Parathyroid adenoma (tissue), 2 donors: Measurements from ENCODE around the gene PRMT5.

Source experiments
- H2AFZ ChIP-seq: fragments of 300-600 bp; sonication (generic); one replicate; pipeline ENCODE4 v1.7.0; 2017; ENCODE audit warnings: antibody characterized with exemption, mild to moderate bottlenecking
- H3K27ac ChIP-seq: fragments of 300-600 bp; sonication (generic); one replicate; pipeline ENCODE4 v1.7.0; 2017
- H3K27me3 ChIP-seq: fragments of 300-600 bp; sonication (generic); one replicate; pipeline ENCODE4 v1.7.0; 2017; ENCODE audit warnings: low read length; ENCODE audit not compliant: control insufficient read depth, insufficient read depth
- H3K36me3 ChIP-seq: fragments of 300-600 bp; sonication (generic); one replicate; pipeline ENCODE4 v1.7.0; 2017; ENCODE audit warnings: low read length; ENCODE audit not compliant: control insufficient read depth, insufficient read depth
- H3K4me1 ChIP-seq: fragments of 300-600 bp; sonication (generic); one replicate; pipeline ENCODE4 v1.7.0; 2017; ENCODE audit warnings: control low read depth
- H3K4me2 ChIP-seq: fragments of 300-600 bp; sonication (generic); one replicate; pipeline ENCODE4 v1.7.0; 2017; ENCODE audit warnings: low read length
- H3K4me3 ChIP-seq: fragments of 300-600 bp; sonication (generic); one replicate; pipeline ENCODE4 v1.7.0; 2017; ENCODE audit warnings: low read depth, low read length
- H3K79me2 ChIP-seq: fragments of 300-600 bp; sonication (generic); one replicate; pipeline ENCODE4 v1.7.0; 2017; ENCODE audit warnings: control low read depth
- H3K9ac ChIP-seq: fragments of 300-600 bp; sonication (generic); one replicate; pipeline ENCODE4 v1.7.0; 2017; ENCODE audit warnings: mild to moderate bottlenecking
- H3K9me3 ChIP-seq: fragments of 300-600 bp; sonication (generic); one replicate; pipeline ENCODE4 v1.7.0; 2017; ENCODE audit warnings: low read length; ENCODE audit not compliant: control insufficient read depth
- TF ChIP-seq, protein P1 (sequence below): fragments of 300-600 bp; sonication (generic); IDR thresholded peaks from one replicate; pipeline ENCODE4 v1.7.0; 2017; ENCODE audit warnings: antibody characterized with exemption, mild to moderate bottlenecking
- donor health status: primary hyperparathyroidism.

PRMT5 gene

DNA sequence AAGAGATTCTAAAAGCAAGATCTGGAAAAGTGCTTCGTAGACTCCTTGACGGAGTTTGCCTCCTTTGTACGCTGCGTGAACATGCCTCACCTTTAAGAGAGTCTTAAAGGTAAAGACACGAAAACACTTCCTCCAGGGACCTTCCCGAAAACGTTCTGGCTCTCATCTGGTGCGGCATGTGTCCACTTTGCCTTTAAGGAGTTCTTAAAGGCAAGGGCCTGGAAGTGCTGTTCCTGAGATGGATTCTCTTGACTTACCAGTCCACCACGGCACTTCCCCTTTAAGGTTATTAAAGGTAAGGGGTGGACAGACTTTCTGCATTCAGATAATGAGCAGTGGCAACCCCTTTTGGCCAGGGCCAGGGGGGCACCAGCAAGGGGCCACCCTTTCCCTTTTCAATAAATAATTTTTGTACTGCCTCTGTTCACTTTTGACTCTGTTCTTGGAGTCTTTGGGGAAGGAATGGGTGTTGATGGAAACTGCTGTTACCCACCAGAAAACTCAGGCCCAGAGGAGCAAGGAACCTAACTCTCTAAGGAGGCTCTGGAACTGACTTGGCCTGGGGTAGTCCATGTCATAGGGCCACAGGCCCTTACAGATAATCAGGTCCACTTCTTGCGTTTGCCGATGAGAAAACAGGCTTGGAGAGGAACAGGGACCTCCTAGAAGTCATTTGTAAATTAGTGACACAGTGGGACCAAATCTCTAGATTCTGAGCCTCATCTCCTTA, 41.8 kb downstream of the PRMT5 start:
- H3K27me3 ChIP-seq = no peaks in the 10 kb centered on the region
- H3K4me2 ChIP-seq = peak overlapping the region; percentile 95
- TF ChIP-seq, protein P1, sequence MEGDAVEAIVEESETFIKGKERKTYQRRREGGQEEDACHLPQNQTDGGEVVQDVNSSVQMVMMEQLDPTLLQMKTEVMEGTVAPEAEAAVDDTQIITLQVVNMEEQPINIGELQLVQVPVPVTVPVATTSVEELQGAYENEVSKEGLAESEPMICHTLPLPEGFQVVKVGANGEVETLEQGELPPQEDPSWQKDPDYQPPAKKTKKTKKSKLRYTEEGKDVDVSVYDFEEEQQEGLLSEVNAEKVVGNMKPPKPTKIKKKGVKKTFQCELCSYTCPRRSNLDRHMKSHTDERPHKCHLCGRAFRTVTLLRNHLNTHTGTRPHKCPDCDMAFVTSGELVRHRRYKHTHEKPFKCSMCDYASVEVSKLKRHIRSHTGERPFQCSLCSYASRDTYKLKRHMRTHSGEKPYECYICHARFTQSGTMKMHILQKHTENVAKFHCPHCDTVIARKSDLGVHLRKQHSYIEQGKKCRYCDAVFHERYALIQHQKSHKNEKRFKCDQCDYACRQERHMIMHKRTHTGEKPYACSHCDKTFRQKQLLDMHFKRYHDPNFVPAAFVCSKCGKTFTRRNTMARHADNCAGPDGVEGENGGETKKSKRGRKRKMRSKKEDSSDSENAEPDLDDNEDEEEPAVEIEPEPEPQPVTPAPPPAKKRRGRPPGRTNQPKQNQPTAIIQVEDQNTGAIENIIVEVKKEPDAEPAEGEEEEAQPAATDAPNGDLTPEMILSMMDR = no peak
- H3K4me1 ChIP-seq = peaks cover 27% of the 10 kb centered on the region
- H3K79me2 ChIP-seq = peaks cover 13% of the 10 kb centered on the region
- peak overlapping the region; percentile 97 for H3K27ac ChIP-seq
- peak overlapping the region; percentile 95 for H3K4me3 ChIP-seq
- no peaks in the 10 kb centered on the region for H3K36me3 ChIP-seq
- H3K9me3 ChIP-seq = no peaks in the 10 kb centered on the region
- peak overlapping the region; percentile 97 for H2AFZ ChIP-seq
- H3K9ac ChIP-seq = peak overlapping the region; percentile 96

DNA sequence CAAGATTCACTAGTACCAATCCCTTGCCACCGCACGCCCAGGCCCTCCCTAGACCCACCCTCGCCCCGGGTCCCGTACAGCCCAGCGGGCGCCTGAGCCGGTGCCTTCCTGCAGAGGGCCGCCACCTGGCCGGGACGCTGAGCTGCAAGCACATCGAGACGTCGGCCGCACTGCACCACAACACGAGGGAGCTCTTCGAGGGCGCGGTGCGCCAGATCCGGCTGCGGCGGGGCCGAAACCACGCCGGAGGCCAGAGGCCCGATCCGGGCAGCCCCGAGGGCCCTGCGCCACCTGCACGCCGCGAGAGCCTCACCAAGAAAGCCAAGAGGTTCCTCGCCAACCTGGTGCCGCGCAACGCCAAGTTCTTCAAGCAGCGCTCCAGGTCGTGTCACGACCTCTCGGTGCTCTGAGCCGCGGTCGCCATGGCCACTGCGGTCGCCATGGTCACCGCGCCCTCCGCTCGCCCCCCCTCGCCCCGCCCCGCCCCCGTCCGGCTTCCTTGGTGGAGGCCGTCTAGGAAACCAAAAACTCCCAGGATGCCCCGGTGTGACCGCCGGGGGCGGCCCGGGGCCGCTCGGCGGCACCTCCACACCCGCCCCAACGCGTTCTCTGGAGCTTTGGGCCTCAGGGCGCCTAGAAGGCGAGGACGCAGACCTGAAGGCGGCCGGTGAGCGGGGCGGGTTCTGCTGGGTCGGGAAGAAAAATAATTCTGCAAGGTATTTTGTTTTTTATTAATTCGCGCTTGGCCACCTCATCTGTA, 42.5 kb downstream of the PRMT5 start:
- Histone ChIP-seq H3K4me2 (peak overlapping the region; percentile 95), H3K36me3 (no peaks in the 10 kb centered on the region), H3K27me3 (no peaks in the 10 kb centered on the region), H3K9me3 (no peaks in the 10 kb centered on the region), H3K79me2 (peaks cover 15% of the 10 kb centered on the region), H3K4me1 (peaks cover 34% of the 10 kb centered on the region), H3K27ac (peak overlapping the region; percentile 97), H3K4me3 (peak overlapping the region; percentile 95), H3K9ac (peak overlapping the region; percentile 96), H2AFZ (peak overlapping the region; percentile 97)
- TF ChIP-seq, protein P1 = peak; percentile 17

DNA sequence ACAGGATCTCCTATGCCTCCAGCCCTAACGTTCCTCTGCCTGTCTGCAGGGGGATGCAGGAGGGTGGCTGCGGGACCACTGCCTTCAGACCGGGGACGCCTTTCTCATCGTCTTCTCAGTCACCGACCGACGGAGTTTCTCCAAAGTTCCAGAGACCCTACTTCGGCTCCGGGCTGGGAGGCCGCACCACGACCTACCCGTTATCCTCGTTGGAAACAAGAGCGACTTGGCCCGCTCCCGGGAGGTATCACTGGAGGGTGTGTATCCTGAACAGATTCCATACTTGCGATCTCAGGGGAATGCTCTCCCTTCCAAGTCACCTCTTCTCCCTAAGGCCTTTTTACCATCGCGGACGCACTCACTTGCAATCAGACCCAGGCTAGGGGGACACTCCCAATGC, 43.2 kb downstream of the PRMT5 start:
- Histone ChIP-seq H3K79me2 (peaks cover 16% of the 10 kb centered on the region), H3K27me3 (no peaks in the 10 kb centered on the region), H3K4me1 (peaks cover 38% of the 10 kb centered on the region), H3K9me3 (no peaks in the 10 kb centered on the region), H3K4me2 (peak overlapping the region; percentile 95), H3K27ac (peak overlapping the region; percentile 97), H3K36me3 (no peaks in the 10 kb centered on the region), H2AFZ (peak overlapping the region; percentile 97), H3K9ac (no peak overlapping the region), H3K4me3 (peak overlapping the region; percentile 95)
- TF ChIP-seq, protein P1 = no peak

DNA sequence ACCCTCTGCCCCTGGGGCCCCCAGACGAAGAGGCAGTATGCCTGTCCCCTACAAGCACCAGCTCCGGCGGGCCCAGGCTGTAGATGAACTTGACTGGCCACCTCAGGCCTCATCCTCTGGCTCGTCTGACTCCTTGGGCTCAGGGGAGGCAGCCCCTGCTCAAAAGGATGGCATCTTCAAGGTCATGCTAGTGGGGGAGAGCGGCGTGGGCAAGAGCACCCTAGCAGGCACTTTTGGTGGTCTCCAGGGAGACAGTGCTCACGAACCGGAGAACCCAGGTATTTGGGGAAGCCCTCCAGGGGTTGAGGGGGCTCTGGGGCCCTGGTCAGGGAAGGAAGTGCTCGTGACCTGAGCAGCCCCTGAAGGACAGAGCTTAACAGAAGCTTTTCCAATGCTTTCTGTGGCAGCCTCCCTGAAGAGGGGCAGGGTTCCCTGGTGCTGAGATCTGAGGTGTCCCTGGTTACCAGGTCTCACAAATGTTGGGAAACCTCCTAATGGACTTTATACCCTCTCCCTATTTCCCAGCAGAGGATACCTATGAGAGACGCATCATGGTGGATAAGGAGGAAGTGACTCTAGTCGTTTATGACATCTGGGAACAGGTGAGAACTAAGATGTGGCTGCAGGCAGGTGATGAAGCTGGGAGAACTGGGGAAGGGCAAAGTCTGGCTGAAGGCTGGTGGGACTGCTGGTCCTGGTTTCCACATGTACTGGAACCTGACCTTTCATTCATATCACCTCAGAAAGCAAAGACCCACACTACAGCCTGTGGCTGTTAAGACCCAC, 44.2 kb downstream of the PRMT5 start:
- TF ChIP-seq, protein P1 = no peak
- H3K9me3 ChIP-seq = no peaks in the 10 kb centered on the region
- H3K4me3 ChIP-seq = no peak overlapping the region
- H3K9ac ChIP-seq = no peak overlapping the region
- H3K4me1 ChIP-seq = peaks cover 38% of the 10 kb centered on the region
- no peak overlapping the region for H3K4me2 ChIP-seq
- no peaks in the 10 kb centered on the region for H3K36me3 ChIP-seq
- peak overlapping the region; percentile 94 for H3K27ac ChIP-seq
- no peak overlapping the region for H2AFZ ChIP-seq
- H3K79me2 ChIP-seq = peaks cover 16% of the 10 kb centered on the region
- H3K27me3 ChIP-seq = no peaks in the 10 kb centered on the region
